Stimulated activated CD8-positive, alpha-beta memory T cell treated with anti-CD3 and anti-CD28 coated beads, Interleukin-12 subunit alpha, Interleukin-12 subunit beta, amount 100 ng/mL, for 1 hour (primary cell): Measurements from ENCODE around the gene FEZF2.

Experiments
- DNase-seq: peaks from one replicate; pipeline ENCODE4 v3.0.0-alpha.2; 2020; ENCODE audit warnings: low read depth

Gene FEZF2

DNA sequence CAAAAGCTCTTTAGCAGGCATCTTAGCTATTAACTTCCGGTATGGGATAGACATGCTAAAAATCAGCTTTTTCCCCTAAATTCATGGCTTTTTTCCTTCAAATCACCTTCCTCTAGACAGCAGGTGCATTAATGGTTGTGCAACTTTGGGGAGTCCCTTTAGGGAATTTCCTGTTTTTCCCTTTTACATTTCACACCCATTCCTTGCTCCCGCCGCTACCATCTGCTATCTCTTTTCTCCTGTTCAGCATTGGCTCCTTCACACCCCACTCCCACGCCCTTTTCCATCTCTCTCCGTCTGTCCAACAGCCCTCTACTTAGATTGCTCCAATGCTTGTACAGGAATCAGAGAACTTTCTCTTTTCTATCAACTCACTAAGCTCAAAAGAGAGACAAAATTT is 43.4 kb downstream of the FEZF2 start:
- DNase-seq = no peak

- no peak for DNase-seq
Measured at GRCh38 chr3:62325896-62326295, 47.5 kb downstream of the FEZF2 start.

- no peak for DNase-seq
Measured at GRCh38 chr3:62323241-62323640, 50.1 kb downstream of the FEZF2 start.
